Activated CD8-positive, alpha-beta T cell treated with anti-CD3 and anti-CD28 coated beads, Interleukin-2, amount 10 ng/mL, durations not matched to agents 7 days and 5 days (primary cell): ENCODE results near the gene UNK. TPM values are rescaled to one million over a fixed set of nuclear protein-coding genes. Genes with fewer than 3 reads are reported as not detected.
A peak's percentile ranks its signal among the peaks of the same experiment; 100 is the strongest.
"Not testable (repeated sequence)": the region's sequence is repeated elsewhere in the genome, so short reads cannot be mapped to it uniquely, and the experiment has no call there.

Experiments
- ATAC-seq: fragments of 150-1000 bp; cut with Tn5 transposase; one replicate; pipeline ENCODE4 v1.10.0; 2021; ENCODE audit warnings: moderate library complexity
- CTCF ChIA-PET: fragments of 350-600 bp; sonication (Branson Sonifier 250); formaldehyde crosslinking; loops from one replicate; lab custom pipeline; 2021; ENCODE audit warnings: antibody characterized with exemption; lab: Charles Lee
- POLR2A ChIA-PET: fragments of 350-600 bp; sonication (Branson Sonifier 250); formaldehyde crosslinking; loops from one replicate; lab custom pipeline; 2021; ENCODE audit warnings: antibody characterized with exemption; lab: Charles Lee
- DNase-seq: peaks from one replicate; pipeline ENCODE4 v3.0.0-alpha.2; 2020
- H3K27ac Mint-ChIP-seq: one replicate; pipeline ENCODE4 v1.8.0; 2021; ENCODE audit warnings: mild to moderate bottlenecking, mixed read lengths
- H3K27me3 Mint-ChIP-seq: one replicate; pipeline ENCODE4 v1.8.0; 2021; ENCODE audit warnings: low read depth, mixed read lengths
- H3K36me3 Mint-ChIP-seq: one replicate; pipeline ENCODE4 v1.8.0; 2021; ENCODE audit warnings: low read depth, mixed read lengths
- H3K4me1 Mint-ChIP-seq: one replicate; pipeline ENCODE4 v1.8.0; 2021; ENCODE audit warnings: low read depth, mixed read lengths
- H3K4me3 Mint-ChIP-seq: one replicate; pipeline ENCODE4 v1.8.0; 2021; ENCODE audit warnings: mild to moderate bottlenecking, mixed read lengths
- H3K9me3 Mint-ChIP-seq: one replicate; pipeline ENCODE4 v1.8.0; 2022; ENCODE audit warnings: mixed read lengths; ENCODE audit not compliant: insufficient read depth
- total RNA-seq, 2 experiments: library from RNA; stranded (reverse); gene quantifications; one replicate each; pipeline ENCODE4 v1.2.3, GENCODE V29; 2021

UNK gene
- total RNA-seq, 2 experiments from 2014 or later = 30.2 to 31.0 TPM

- DNase-seq = no peak
- ChIA-PET CTCF (interaction anchor here (1.1 to 2.9 kb wide), 3 partner anchors 9 to 122 kb away, joined by 3 to 82 read pairs (median 5); partner anchors contain the start of genes GALK1 and SMIM5), POLR2A (interaction anchor here (0.7 to 3.7 kb wide), 5 partner anchors 22 to 154 kb away, joined by 3 to 13 read pairs (median 4); partner anchors contain the start of gene UNK)
- ATAC-seq = no peak
- Mint-ChIP-seq H3K27ac (no peak overlapping the region), H3K4me1 (peaks cover 10% of the 10 kb centered on the region), H3K36me3 (no peaks in the 10 kb centered on the region), H3K9me3 (no peaks in the 10 kb centered on the region), H3K4me3 (no peak overlapping the region), H3K27me3 (no peaks in the 10 kb centered on the region)
Measured at GRCh38 chr17:75755205-75755901, 29.3 kb upstream of the UNK start.

DNA sequence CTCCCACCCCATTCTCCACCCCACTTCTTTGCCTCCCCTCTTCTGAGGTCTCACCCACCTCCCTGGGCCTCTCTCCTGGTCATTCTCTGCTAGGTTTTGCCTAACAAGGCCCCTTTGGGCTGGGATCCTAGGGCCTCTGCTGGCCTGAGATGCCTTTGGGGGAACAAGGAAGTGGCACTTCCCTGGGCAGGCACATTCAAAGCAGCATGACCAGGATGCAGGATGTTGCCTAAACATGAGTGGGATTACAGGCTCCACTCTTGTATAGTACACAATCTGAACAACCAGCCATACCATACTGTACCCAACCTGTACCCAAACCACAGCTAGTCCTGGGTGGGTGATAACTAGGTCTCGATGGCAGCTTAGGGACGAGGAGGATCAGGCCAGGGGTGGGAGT is 28.6 kb upstream of the UNK start:
- H3K4me1 Mint-ChIP-seq = peaks cover 10% of the 10 kb centered on the region
- POLR2A ChIA-PET = interaction anchor here (0.5 to 3.7 kb wide), 4 partner anchors 21 to 154 kb away, joined by 3 to 13 read pairs (median 4); no protein-coding TSS in a partner anchor
- H3K36me3 Mint-ChIP-seq = no peaks in the 10 kb centered on the region
- no peak overlapping the region for H3K27ac Mint-ChIP-seq
- no peak overlapping the region for H3K4me3 Mint-ChIP-seq
- ATAC-seq = no peak
- H3K27me3 Mint-ChIP-seq = no peaks in the 10 kb centered on the region
- CTCF ChIA-PET = interaction anchor here (1.1 kb wide), 1 partner anchor 123 kb away, joined by 3 read pairs; the partner anchor contains the start of gene SMIM5
- H3K9me3 Mint-ChIP-seq = no peaks in the 10 kb centered on the region
- DNase-seq = no peak

DNA sequence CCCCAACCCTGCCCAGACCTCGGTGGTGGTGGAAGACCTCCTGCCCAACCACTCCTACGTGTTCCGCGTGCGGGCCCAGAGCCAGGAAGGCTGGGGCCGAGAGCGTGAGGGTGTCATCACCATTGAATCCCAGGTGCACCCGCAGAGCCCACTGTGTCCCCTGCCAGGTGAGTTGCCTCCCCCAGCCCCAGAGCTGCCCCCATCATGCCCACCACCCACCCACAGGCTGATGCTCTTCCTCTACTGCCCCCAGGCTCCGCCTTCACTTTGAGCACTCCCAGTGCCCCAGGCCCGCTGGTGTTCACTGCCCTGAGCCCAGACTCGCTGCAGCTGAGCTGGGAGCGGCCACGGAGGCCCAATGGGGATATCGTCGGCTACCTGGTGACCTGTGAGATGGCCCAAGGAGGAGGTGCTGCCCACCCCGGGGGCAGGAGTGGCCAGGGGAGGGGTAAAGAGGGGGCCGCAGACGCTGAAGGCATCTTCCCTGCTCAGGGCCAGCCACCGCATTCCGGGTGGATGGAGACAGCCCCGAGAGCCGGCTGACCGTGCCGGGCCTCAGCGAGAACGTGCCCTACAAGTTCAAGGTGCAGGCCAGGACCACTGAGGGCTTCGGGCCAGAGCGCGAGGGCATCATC is 28.0 kb upstream of the UNK start:
- CTCF ChIA-PET = interaction anchor here (1.1 kb wide), 1 partner anchor 124 kb away, joined by 3 read pairs; the partner anchor contains the start of gene SMIM5
- no peaks in the 10 kb centered on the region for H3K9me3 Mint-ChIP-seq

GRCh38 chr17:75757086-75757681 is 27.4 kb upstream of the UNK start:
- peaks cover 10% of the 10 kb centered on the region for H3K4me1 Mint-ChIP-seq
- no peaks in the 10 kb centered on the region for H3K9me3 Mint-ChIP-seq
- DNase-seq = no peak
- no peak overlapping the region for H3K27ac Mint-ChIP-seq
- H3K4me3 Mint-ChIP-seq = no peak overlapping the region
- POLR2A ChIA-PET = interaction anchor here (1.2 to 3.7 kb wide), 2 partner anchors 20 to 90 kb away, joined by 3 to 13 read pairs; no protein-coding TSS in a partner anchor
- peaks cover 1% of the 10 kb centered on the region for H3K36me3 Mint-ChIP-seq
- no peak for ATAC-seq
- CTCF ChIA-PET = no interaction called here
- H3K27me3 Mint-ChIP-seq = no peaks in the 10 kb centered on the region

More for the DNA sequence above, 28.0 kb upstream of the UNK start:
- H3K4me3 Mint-ChIP-seq = no peak overlapping the region
- no peak overlapping the region for H3K27ac Mint-ChIP-seq
- no peaks in the 10 kb centered on the region for H3K36me3 Mint-ChIP-seq
- peaks cover 10% of the 10 kb centered on the region for H3K4me1 Mint-ChIP-seq
- DNase-seq = no peak
- no peaks in the 10 kb centered on the region for H3K27me3 Mint-ChIP-seq
- ATAC-seq = no peak
- POLR2A ChIA-PET = interaction anchor here (0.5 to 3.7 kb wide), 2 partner anchors 21 to 108 kb away, joined by 3 to 13 read pairs; no protein-coding TSS in a partner anchor

- H3K4me1 Mint-ChIP-seq = peaks cover 14% of the 10 kb centered on the region
- no peaks in the 10 kb centered on the region for H3K9me3 Mint-ChIP-seq
- DNase-seq (no peak), ATAC-seq (no peak)
- no peaks in the 10 kb centered on the region for H3K27me3 Mint-ChIP-seq
- H3K27ac Mint-ChIP-seq = no peak overlapping the region
- POLR2A ChIA-PET = interaction anchor here (1.2 to 3.7 kb wide), 2 partner anchors 19 to 91 kb away, joined by 3 to 13 read pairs; no protein-coding TSS in a partner anchor
- H3K36me3 Mint-ChIP-seq = peaks cover 6% of the 10 kb centered on the region
- CTCF ChIA-PET = no interaction called here
- no peak overlapping the region for H3K4me3 Mint-ChIP-seq
Measured at GRCh38 chr17:75758131-75758905, 26.3 kb upstream of the UNK start.

DNA sequence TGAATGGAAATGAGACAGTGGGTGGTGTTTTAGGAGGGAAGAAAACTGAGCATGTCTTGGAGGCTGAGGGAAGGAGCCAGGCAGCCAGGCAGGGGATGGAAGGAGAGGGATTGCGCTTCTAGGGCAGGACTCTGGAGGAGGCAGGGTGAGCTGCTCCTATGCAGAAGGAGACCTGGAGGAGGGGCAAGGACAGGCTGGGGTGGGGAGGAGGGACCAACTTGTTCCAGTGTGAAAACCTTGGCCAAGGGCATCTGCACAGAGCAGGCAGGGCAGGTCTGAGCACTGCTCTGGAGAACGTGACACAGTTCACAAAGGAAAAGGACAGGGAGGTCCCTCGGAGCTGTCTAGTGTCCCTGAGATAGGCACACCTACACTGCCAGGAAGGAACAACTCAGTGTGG is 25.1 kb upstream of the UNK start:
- Mint-ChIP-seq H3K4me3 (no peak overlapping the region), H3K9me3 (no peaks in the 10 kb centered on the region), H3K4me1 (peaks cover 20% of the 10 kb centered on the region), H3K36me3 (peaks cover 6% of the 10 kb centered on the region), H3K27me3 (no peaks in the 10 kb centered on the region), H3K27ac (no peak overlapping the region)
- CTCF ChIA-PET = interaction anchor here (0.8 to 1.6 kb wide), 8 partner anchors 8 to 380 kb away, joined by 3 to 7 read pairs (median 4); no protein-coding TSS in a partner anchor
- DNase-seq (no peak), ATAC-seq (no peak)
- POLR2A ChIA-PET = interaction anchor here (1.0 to 7.5 kb wide), 2 partner anchors 17 to 116 kb away, joined by 3 to 188 read pairs; a partner anchor contains a TSS

GRCh38 chr17:75759978-75760640 is 24.5 kb upstream of the UNK start:
- not testable (repeated sequence) for H3K27ac Mint-ChIP-seq, H3K9me3 Mint-ChIP-seq, H3K4me3 Mint-ChIP-seq, DNase-seq, H3K27me3 Mint-ChIP-seq, H3K36me3 Mint-ChIP-seq, ATAC-seq
- ChIA-PET POLR2A (interaction anchor here (0.6 to 7.5 kb wide), 3 partner anchors 16 to 169 kb away, joined by 3 to 188 read pairs (median 6); a partner anchor contains a TSS), CTCF (interaction anchor here (0.7 to 1.6 kb wide), 9 partner anchors 9 to 453 kb away, joined by 3 to 7 read pairs (median 4); no protein-coding TSS in a partner anchor)
- H3K4me1 Mint-ChIP-seq = peaks cover 15% of the 10 kb centered on the region

DNA sequence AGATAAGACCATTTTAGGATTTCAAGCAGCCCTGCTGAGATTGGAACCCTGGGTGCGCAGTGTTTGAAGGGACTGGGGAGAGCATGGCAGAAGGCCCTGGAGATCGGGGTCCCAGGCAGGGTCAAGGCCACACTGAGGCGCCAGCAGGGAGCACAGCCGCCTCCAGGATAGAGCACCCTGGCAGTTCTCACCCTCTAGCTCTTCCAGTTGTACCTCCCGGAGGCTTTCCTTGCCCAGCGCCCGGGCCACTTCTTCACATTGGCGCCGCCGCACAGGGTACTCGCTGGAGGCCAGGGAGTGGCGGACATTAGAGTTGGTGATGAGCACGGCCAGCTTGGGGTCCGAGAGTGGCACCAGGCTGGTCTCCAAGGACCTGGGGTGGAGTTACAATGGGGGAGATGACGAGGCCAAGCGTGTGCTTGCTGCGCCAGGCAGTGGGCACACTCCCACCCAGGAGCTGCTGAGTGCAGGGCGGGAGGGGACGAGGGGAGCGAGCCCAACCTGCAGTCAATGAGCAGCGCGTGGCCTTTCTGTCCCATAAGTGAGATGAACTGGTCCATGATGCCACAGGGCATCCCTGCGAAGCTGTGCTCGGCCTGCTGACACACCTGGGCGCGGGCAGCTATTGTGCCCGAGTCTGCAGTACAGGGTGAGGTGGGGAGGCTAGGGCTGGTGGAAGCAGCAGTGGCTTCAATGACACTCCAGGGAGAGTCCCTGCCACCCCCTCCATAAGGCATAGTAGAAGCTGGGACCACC is 21.9 kb upstream of the UNK start:
- peak overlapping the region; percentile 79 for H3K4me3 Mint-ChIP-seq
- DNase-seq (no peak), ATAC-seq (no peak)
- H3K36me3 Mint-ChIP-seq = peaks cover 6% of the 10 kb centered on the region
- CTCF ChIA-PET = interaction anchor here (0.8 to 5.2 kb wide), 13 partner anchors 9 to 129 kb away, joined by 3 to 82 read pairs (median 16); partner anchors contain the start of genes SMIM5 and UNC13D
- no peaks in the 10 kb centered on the region for H3K9me3 Mint-ChIP-seq
- peaks cover 15% of the 10 kb centered on the region for H3K4me1 Mint-ChIP-seq
- peaks cover 3% of the 10 kb centered on the region for H3K27me3 Mint-ChIP-seq
- no peak overlapping the region for H3K27ac Mint-ChIP-seq
- POLR2A ChIA-PET = interaction anchor here (0.6 to 7.5 kb wide), 5 partner anchors 9 to 147 kb away, joined by 3 to 188 read pairs (median 3); partner anchors contain the start of genes RECQL5 and SAP30BP

GRCh38 chr17:75763269-75763607 is 21.4 kb upstream of the UNK start:
- Mint-ChIP-seq H3K27ac (no peak overlapping the region), H3K4me1 (peaks cover 15% of the 10 kb centered on the region), H3K27me3 (peaks cover 3% of the 10 kb centered on the region), H3K4me3 (peak overlapping the region; percentile 79), H3K36me3 (peaks cover 6% of the 10 kb centered on the region), H3K9me3 (no peaks in the 10 kb centered on the region)
- no peak for ATAC-seq
- CTCF ChIA-PET = interaction anchor here (1.1 to 5.2 kb wide), 15 partner anchors 10 to 133 kb away, joined by 3 to 82 read pairs (median 9); partner anchors contain the start of genes TRIM65, UNC13D and WBP2
- POLR2A ChIA-PET = interaction anchor here (0.6 to 7.5 kb wide), 3 partner anchors 10 to 147 kb away, joined by 3 to 188 read pairs (median 3); a partner anchor contains a TSS
- no peak for DNase-seq
